Astrocyte (in vitro differentiated cells and primary cell): ENCODE measurements around the gene KIRREL3. TPM values are rescaled to one million over a fixed set of nuclear protein-coding genes. Genes with fewer than 3 reads are reported as not detected.

Experiments
- DNase-seq: peaks from one replicate; pipeline ENCODE4 v3.0.0-alpha.2; 2010; ENCODE audit warnings: low read depth
- FAIRE-seq: peaks from 2 replicates; lab custom pipeline; 2011; peaks lifted over from hg19 to GRCh38; lab: Jason Lieb, UNC
- H2AFZ ChIP-seq: 2 replicates; pipeline ENCODE4 v1.6.0; 2012; ENCODE audit warnings: low read depth, low read length, inconsistent platforms
- H3K27ac ChIP-seq: 2 replicates; pipeline ENCODE4 v1.5.1; 2011; ENCODE audit warnings: low read depth, low read length, inconsistent platforms
- H3K27me3 ChIP-seq: 2 replicates; pipeline ENCODE4 v1.6.0; 2011; ENCODE audit warnings: low read length, inconsistent platforms; ENCODE audit not compliant: insufficient read depth
- H3K36me3 ChIP-seq: 2 replicates; pipeline ENCODE4 v1.5.1; 2011; ENCODE audit warnings: low read length, inconsistent platforms; ENCODE audit not compliant: insufficient read depth
- H3K4me1 ChIP-seq: 2 replicates; pipeline ENCODE4 v1.5.1; 2011; ENCODE audit warnings: low read length, inconsistent platforms; ENCODE audit not compliant: insufficient read depth
- H3K4me2 ChIP-seq: 2 replicates; pipeline ENCODE4 v1.6.0; 2012; ENCODE audit warnings: low read length, inconsistent platforms
- H3K4me3 ChIP-seq: 2 replicates; pipeline ENCODE4 v1.5.1; 2011; ENCODE audit warnings: low read depth, mild to moderate bottlenecking, low read length, inconsistent platforms; ENCODE audit not compliant: insufficient read depth
- H3K79me2 ChIP-seq: 2 replicates; pipeline ENCODE4 v1.6.0; 2012; ENCODE audit warnings: mild to moderate bottlenecking, low read length, inconsistent platforms; ENCODE audit not compliant: insufficient read depth
- H3K9ac ChIP-seq: 2 replicates; pipeline ENCODE4 v1.6.0; 2012; ENCODE audit warnings: mild to moderate bottlenecking, low read length, inconsistent platforms
- H3K9me3 ChIP-seq: 2 replicates; pipeline ENCODE4 v1.5.1; 2012; ENCODE audit warnings: low read depth, mild to moderate bottlenecking, low read length, inconsistent platforms; ENCODE audit not compliant: insufficient read depth
- H4K20me1 ChIP-seq: 2 replicates; pipeline ENCODE4 v1.6.0; 2012; ENCODE audit warnings: low read length, inconsistent platforms; ENCODE audit not compliant: insufficient read depth
- H3K27ac Mint-ChIP-seq: one replicate; pipeline ENCODE4 v1.8.0; 2021; ENCODE audit warnings: mild to moderate bottlenecking, mixed read lengths; ENCODE audit not compliant: unreplicated experiment
- H3K27me3 Mint-ChIP-seq: one replicate; pipeline ENCODE4 v1.8.0; 2021; ENCODE audit warnings: low read depth, mixed read lengths; ENCODE audit not compliant: unreplicated experiment
- H3K36me3 Mint-ChIP-seq: one replicate; pipeline ENCODE4 v1.8.0; 2021; ENCODE audit warnings: low read depth, mixed read lengths; ENCODE audit not compliant: unreplicated experiment
- H3K4me1 Mint-ChIP-seq: one replicate; pipeline ENCODE4 v1.8.0; 2021; ENCODE audit warnings: low read depth, mixed read lengths; ENCODE audit not compliant: unreplicated experiment
- H3K4me3 Mint-ChIP-seq: one replicate; pipeline ENCODE4 v1.8.0; 2021; ENCODE audit warnings: mild to moderate bottlenecking, moderate library complexity, mixed read lengths; ENCODE audit not compliant: unreplicated experiment
- H3K9me3 Mint-ChIP-seq: one replicate; pipeline ENCODE4 v1.8.0; 2021; ENCODE audit warnings: mild to moderate bottlenecking, mixed read lengths; ENCODE audit not compliant: unreplicated experiment
- EZH2 ChIP-seq: IDR thresholded peaks from 2 replicates; pipeline ENCODE4 v1.6.1; 2012; ENCODE audit warnings: mild to moderate bottlenecking, low read length, inconsistent platforms; ENCODE audit not compliant: insufficient read depth
- total RNA-seq: library from RNA; stranded (reverse); gene quantifications from 2 replicates; pipeline ENCODE4 v1.2.1, GENCODE V29; 2021
- TF ChIP-seq, protein P1 (sequence below): IDR thresholded peaks from 2 replicates; pipeline ENCODE4 v1.5.1; 2011; ENCODE audit warnings: low read depth, mild to moderate bottlenecking, inconsistent platforms, low read length, moderate library complexity; ENCODE audit not compliant: insufficient read depth

Gene KIRREL3
- total RNA-seq, 1 donor from 2014 or later, result 0.91 TPM

DNA sequence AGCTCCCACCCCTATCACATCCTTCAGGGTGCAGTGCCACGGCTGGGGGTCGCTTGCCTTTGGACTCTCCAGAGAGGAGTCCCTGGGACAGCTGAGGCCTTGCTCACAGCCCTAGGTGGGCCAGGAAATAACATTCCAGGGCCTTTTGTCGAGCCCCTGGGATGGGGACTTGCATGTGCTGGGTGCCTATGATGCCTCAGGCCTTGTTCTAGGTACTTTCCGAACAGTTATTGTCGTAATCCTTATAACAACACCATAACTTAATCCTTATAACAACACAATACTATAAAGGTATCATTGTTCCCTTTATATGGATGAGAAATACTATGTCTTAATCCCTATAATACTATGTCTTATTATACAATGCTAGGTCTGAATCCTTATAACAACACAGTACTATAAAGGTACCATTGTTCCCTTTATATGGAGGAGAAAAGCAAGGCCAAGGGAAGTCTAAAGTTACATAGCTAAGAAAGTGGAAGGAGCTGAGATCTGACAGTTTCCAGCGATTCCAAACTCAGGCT is 408.5 kb downstream of the KIRREL3 start:
- DNase-seq, result no peak
- Mint-ChIP-seq H3K4me1 (peaks cover 3% of the 10 kb centered on the region), H3K27me3 (peaks cover 31% of the 10 kb centered on the region), H3K27ac (no peak overlapping the region), H3K36me3 (peaks cover 2% of the 10 kb centered on the region), H3K9me3 (no peaks in the 10 kb centered on the region), H3K4me3 (no peak overlapping the region)
- no peak for TF ChIP-seq EZH2
- TF ChIP-seq, protein P1, sequence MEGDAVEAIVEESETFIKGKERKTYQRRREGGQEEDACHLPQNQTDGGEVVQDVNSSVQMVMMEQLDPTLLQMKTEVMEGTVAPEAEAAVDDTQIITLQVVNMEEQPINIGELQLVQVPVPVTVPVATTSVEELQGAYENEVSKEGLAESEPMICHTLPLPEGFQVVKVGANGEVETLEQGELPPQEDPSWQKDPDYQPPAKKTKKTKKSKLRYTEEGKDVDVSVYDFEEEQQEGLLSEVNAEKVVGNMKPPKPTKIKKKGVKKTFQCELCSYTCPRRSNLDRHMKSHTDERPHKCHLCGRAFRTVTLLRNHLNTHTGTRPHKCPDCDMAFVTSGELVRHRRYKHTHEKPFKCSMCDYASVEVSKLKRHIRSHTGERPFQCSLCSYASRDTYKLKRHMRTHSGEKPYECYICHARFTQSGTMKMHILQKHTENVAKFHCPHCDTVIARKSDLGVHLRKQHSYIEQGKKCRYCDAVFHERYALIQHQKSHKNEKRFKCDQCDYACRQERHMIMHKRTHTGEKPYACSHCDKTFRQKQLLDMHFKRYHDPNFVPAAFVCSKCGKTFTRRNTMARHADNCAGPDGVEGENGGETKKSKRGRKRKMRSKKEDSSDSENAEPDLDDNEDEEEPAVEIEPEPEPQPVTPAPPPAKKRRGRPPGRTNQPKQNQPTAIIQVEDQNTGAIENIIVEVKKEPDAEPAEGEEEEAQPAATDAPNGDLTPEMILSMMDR, result no peak
- H3K4me2 ChIP-seq, result no peak overlapping the region
- no peak overlapping the region for H3K9ac ChIP-seq
- H4K20me1 ChIP-seq, result no peaks in the 10 kb centered on the region
- H3K4me3 ChIP-seq, result no peak overlapping the region
- H3K36me3 ChIP-seq, result no peaks in the 10 kb centered on the region
- no peaks in the 10 kb centered on the region for H3K79me2 ChIP-seq
- no peak overlapping the region for H3K27ac ChIP-seq
- H3K9me3 ChIP-seq, result no peaks in the 10 kb centered on the region
- H2AFZ ChIP-seq, result no peak overlapping the region
- peaks cover 3% of the 10 kb centered on the region for H3K27me3 ChIP-seq
- H3K4me1 ChIP-seq, result peaks cover 9% of the 10 kb centered on the region
- FAIRE-seq, result peak; percentile 17

DNA sequence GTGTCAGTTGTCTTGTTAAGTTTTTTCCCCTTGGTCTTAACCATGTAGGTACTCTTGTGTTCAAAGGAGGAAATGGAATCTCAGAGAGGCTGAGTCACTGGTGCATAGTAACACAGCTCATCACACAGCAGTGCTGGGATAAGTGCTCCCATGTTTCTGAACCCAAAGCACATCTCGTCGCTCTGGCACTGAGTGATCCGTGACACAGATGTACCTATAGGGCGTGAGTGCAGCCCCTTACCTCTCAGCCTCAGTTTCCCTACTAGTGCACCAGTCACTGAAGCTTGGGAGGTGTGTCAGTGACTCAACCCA is 411.1 kb downstream of the KIRREL3 start:
- no peak overlapping the region for H3K9ac ChIP-seq
- Mint-ChIP-seq H3K4me1 (peaks cover 3% of the 10 kb centered on the region), H3K9me3 (no peaks in the 10 kb centered on the region), H3K36me3 (peaks cover 2% of the 10 kb centered on the region), H3K27me3 (peaks cover 16% of the 10 kb centered on the region), H3K27ac (peak overlapping the region; percentile 47), H3K4me3 (no peak overlapping the region)
- H3K36me3 ChIP-seq, result no peaks in the 10 kb centered on the region
- peak; percentile 8 for DNase-seq
- no peaks in the 10 kb centered on the region for H3K27me3 ChIP-seq
- TF ChIP-seq, protein P1, result no peak
- no peak for TF ChIP-seq EZH2
- no peak overlapping the region for H2AFZ ChIP-seq
- FAIRE-seq, result peak; percentile 65
- H3K4me1 ChIP-seq, result peaks cover 25% of the 10 kb centered on the region
- H3K4me2 ChIP-seq, result no peak overlapping the region
- H3K79me2 ChIP-seq, result no peaks in the 10 kb centered on the region
- no peaks in the 10 kb centered on the region for H4K20me1 ChIP-seq
- H3K9me3 ChIP-seq, result no peaks in the 10 kb centered on the region
- no peak overlapping the region for H3K4me3 ChIP-seq
- no peak overlapping the region for H3K27ac ChIP-seq

DNA sequence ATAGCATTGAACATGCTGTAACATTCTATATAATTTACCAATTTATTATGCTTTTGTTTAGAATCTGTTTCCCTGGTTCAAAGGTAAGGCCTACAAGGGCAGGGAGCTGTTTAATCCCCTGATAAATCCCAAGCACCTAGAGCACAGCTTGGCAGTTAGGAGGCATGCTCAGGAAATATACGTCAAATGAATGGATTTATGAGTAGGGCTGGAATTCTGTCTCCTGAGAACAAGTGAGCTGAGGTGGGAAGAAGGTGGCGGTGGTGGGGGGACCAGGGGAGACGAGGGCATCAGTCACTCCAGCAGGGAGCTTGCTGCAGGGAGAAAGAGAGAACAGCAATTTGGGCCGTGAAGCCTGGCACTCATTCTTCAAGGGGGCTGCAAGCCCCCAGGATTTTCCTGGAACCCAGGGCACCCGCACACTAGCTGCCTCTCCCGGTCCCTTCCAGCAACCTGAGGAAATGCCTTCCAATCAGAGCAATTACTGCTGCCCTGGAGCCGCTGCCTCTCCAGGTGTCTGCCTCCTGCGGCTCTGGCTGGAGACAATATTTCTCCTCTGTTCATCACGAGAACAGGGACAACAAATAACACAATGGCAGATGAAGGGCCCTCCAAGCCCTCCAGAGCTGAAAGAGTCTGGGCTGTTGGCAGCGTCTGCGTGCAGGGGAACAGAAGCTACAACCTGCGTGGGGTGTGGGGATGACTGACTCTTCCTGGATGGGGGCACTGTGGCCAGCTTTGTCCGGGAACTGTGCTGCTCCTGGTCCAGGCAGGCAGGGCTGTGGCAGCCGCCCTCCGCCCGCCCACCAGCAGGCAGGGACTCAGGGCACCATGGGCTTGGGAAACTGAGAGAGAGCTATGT is 411.7 kb downstream of the KIRREL3 start:
- FAIRE-seq (no peak), DNase-seq (no peak)
- Histone ChIP-seq H3K9me3 (no peaks in the 10 kb centered on the region), H3K36me3 (no peaks in the 10 kb centered on the region), H3K9ac (no peak overlapping the region), H3K79me2 (no peaks in the 10 kb centered on the region), H2AFZ (no peak overlapping the region), H4K20me1 (no peaks in the 10 kb centered on the region), H3K27ac (no peak overlapping the region), H3K4me2 (no peak overlapping the region), H3K4me1 (peaks cover 25% of the 10 kb centered on the region), H3K27me3 (no peaks in the 10 kb centered on the region), H3K4me3 (no peak overlapping the region)
- no peak for TF ChIP-seq EZH2
- TF ChIP-seq, protein P1, result no peak
- no peak overlapping the region for H3K4me3 Mint-ChIP-seq
- H3K27me3 Mint-ChIP-seq, result peaks cover 13% of the 10 kb centered on the region
- H3K27ac Mint-ChIP-seq, result no peak overlapping the region
- peaks cover under 1% of the 10 kb centered on the region for H3K36me3 Mint-ChIP-seq
- no peaks in the 10 kb centered on the region for H3K9me3 Mint-ChIP-seq
- peaks cover 3% of the 10 kb centered on the region for H3K4me1 Mint-ChIP-seq
